ENCODE measurements around the gene SLC17A4.
A peak's percentile ranks its signal among the peaks of the same experiment; 100 is the strongest.
"Not testable (repeated sequence)": the region's sequence is repeated elsewhere in the genome, so short reads cannot be mapped to it uniquely, and the experiment has no call there.

Gene SLC17A4, protein sequence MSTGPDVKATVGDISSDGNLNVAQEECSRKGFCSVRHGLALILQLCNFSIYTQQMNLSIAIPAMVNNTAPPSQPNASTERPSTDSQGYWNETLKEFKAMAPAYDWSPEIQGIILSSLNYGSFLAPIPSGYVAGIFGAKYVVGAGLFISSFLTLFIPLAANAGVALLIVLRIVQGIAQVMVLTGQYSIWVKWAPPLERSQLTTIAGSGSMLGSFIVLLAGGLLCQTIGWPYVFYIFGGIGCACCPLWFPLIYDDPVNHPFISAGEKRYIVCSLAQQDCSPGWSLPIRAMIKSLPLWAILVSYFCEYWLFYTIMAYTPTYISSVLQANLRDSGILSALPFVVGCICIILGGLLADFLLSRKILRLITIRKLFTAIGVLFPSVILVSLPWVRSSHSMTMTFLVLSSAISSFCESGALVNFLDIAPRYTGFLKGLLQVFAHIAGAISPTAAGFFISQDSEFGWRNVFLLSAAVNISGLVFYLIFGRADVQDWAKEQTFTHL

GRCh38 chr6:25754535-25754934, at the start of gene SLC17A4:
SLC17A4 (plus strand) TSS chr6:25754742; CDS start chr6:25761963, 7,221 bp downstream.
- no peak for DNase-seq (ENCODE audit: low read depth)

DNA sequence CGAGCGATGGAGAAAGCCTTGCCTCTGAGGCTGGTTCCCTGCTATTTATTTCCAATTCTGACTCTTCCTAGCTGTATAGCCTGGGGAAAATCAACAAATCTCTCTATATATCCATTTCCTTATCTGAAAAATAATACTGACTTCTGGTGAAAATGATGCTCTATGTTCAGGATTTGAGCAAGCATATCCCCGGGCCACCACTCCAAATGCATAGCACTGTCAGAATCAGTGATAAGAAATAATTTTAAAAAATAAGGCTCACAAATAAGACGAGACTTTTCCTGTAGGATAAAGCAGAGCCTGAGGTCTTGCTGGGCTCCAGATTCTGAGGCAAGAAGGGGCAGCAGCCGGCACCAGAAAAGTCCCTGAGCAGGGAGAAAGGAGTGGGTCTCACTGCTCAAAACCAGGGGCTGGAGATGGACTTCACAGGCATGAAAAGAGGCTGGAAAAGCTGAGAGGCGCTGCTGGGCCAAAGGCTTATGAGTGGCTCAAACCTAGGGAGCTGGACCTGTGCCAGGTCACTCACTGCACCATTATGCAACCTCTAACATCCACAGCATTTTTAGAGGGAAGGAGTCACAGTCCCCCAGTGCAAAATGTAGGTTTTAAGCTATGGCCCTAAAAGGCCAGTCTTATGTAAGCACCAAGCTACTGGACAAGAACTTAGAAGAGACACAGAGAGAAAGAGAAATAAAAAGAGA, 48.1 kb upstream of the SLC17A4 start:
- no peak for DNase-seq (ENCODE audit: low read depth)

- no peak for DNase-seq (ENCODE audit: low read depth)
These were observed 44.8 kb upstream of the SLC17A4 start for GRCh38 chr6:25709761-25710160.

GRCh38 chr6:25710287-25710686, 44.3 kb upstream of the SLC17A4 start:
- no peak for DNase-seq (ENCODE audit: low read depth)

GRCh38 chr6:25713824-25714223, 40.7 kb upstream of the SLC17A4 start:
- no peak for DNase-seq (ENCODE audit: low read depth)

- no peak for DNase-seq (ENCODE audit: low read depth)
These were observed 39.8 kb upstream of the SLC17A4 start for GRCh38 chr6:25714765-25715164.

DNA sequence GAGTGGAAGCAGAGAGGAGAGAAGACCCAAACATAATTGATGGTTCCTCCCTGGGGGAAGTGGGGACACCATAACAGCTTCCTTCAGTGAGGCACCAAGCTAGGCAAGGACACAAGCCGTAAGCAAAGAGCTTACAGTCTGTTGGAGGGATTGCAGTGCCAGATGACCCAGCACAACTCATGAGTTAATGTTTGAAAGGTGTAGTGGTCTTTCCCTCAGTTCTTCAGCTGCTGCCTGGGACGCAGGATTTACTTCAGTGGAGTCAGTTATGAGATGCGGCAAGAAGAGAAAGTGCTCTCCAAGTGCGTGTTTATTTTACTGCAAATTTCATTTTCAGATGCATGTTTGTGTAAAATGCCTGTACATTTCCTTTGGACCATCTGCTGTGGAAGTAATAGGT, 38.7 kb upstream of the SLC17A4 start:
- DNase-seq (ENCODE audit: low read depth) = no peak

GRCh38 chr6:25717866-25718740, 36.4 kb upstream of the SLC17A4 start:
- DNase-seq (ENCODE audit: low read depth) = peak; percentile 6

GRCh38 chr6:25726122-25726911, 28.2 kb upstream of the SLC17A4 start:
- no peak for DNase-seq (ENCODE audit: low read depth)

DNA sequence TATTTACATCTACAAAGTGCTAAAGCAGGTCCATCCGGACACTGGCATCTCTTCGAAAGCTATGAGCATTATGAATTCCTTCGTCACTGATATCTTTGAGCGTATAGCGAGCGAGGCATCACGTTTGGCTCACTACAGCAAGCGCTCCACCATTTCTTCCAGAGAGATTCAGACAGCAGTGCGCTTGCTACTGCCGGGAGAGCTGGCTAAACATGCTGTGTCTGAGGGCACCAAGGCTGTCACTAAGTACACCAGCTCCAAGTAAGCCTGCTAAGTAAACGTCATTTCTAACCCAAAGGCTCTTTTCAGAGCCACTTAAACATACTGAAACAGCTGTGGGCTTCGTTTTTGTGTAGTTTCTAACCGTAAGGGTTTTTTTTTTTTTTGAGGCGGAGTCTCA, 27.5 kb upstream of the SLC17A4 start:
- DNase-seq (ENCODE audit: low read depth) = no peak

DNA sequence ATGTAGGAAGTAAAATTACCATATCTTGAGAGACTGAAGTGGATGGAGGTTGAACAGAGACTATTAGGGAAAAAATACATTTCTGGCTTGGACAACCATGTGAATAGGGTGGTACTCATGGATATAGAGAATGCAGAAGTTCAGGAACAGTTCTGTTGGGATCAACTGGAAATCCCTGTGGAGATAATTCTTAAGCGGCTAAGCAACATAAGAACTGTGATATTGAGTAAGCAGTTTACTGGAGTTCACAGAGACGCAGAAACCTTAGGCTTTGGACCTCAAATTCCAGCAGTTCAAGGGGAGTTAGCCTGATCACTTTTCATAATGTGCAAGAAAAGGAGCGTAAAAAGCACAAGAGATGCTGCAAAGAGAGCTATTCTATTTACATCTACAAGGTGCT, 23.6 kb upstream of the SLC17A4 start:
- DNase-seq (ENCODE audit: low read depth) = no peak

GRCh38 chr6:25731721-25732120, 22.8 kb upstream of the SLC17A4 start:
- no peak for DNase-seq (ENCODE audit: low read depth)

DNA sequence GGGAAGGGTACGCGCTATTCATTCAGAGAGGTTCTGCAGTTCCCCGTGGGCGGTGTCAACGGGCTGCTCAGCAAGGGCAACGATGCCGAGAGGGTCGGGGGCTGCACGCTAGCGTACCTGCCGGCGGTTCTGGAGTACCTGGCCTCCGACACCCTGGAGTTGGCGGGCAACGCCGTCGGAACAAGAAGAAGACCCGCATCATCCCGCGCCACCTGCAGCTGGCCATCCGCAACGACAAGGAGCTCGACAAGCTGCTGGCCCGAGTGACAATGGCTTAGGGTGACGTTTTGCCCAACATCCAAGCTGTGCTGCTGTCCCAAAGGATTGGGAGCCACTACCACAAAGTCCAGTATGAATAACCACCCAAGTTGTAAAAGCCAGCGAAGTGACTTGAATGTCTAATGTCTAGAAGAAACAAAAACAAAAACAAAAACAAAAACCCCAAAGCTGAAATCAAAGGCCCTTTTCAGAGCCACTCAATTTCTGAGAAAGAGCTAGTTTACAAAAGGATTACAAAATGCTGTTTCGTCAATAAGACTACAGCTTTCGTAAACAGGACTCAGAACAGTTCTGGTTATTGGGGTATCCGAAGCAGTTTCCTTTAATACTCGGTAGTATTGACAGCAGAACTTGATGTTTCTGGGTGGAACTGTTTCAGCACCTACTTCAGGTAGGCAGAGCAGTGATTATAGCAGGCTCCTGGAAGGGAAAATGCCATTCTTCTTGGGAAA, 21.9 kb upstream of the SLC17A4 start:
- DNase-seq (ENCODE audit: low read depth) = no peak

DNA sequence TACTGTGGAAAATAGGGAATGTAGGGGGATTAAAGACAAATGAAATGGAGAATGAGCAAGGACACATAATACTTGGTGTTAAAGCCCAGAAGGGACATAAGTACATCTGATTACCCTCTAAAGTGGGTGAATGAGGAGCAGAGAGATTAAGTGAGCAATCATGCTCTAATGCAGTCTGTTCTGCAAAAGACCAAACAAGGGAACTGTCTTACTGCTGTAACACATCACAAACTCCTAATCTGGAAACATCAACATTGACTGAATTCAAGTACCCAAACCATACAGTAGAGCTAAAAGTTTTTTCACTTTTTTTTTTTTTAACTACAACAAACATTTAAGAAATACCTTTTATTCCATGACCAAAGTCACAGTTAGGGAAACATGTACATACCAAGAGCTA, 19.3 kb upstream of the SLC17A4 start:
- no peak for DNase-seq (ENCODE audit: low read depth)

DNA sequence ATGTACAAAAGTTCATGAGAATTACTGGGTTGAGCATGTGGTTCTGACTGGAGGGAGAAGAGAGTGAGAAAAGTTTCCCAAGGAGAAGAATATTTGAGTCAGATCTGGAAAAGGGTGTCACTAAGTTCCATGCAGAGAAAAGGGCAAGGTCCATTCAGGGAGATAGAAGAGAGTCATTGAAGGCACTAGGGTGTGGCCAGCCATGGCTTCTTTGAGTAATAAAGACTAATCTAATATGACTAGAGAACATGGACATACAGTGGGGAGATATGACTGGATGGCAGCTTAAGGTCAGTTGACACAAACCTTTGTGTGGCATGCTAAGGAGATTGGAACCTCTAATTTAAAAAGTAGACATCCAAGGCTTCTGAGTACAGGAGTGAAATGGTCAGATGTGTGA, 10.7 kb upstream of the SLC17A4 start:
- DNase-seq (ENCODE audit: low read depth) = no peak

DNA sequence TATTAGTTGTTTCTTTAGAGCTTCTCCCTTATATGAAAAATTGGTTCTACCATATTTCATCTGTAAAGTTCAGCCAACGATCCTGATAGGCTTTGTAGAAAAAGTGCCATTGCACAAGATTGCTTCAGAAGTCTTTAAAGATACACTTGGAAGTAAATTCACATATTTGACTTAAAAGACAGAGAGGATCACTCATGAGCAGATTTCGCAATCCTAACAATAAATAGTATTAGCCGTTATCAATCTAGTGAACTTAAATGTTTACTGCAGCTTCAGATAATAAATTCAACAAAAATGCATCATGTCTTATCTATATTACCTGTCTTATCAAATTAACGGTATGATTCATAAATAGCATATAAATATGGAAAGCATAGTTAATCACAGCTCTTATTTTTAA, 8.7 kb upstream of the SLC17A4 start:
- no peak for DNase-seq (ENCODE audit: low read depth)

- no peak for DNase-seq (ENCODE audit: low read depth)
These were observed 7.6 kb upstream of the SLC17A4 start for GRCh38 chr6:25746968-25747367.

DNA sequence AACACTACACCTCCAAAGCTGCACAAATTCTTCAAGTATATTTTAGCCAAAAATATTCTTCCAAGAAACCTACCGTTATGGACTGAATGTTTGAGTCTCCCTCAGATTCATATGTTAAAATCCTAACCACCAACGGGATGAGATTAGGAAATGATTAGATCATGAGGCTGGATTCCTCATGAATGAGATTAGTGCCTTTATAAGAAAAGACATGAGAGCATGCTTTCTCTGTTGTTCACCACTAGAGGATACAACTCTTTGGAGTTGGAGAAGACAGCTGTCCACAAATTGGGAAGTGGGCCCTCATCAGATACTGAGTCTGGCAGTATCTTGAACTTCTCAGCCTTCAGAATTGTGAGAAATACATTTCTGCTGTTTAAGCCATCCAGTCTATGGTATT, 7.1 kb upstream of the SLC17A4 start:
- DNase-seq (ENCODE audit: low read depth) = no peak

- DNase-seq (ENCODE audit: low read depth) = no peak
These were observed 6.5 kb upstream of the SLC17A4 start for GRCh38 chr6:25748049-25748448.

- DNase-seq (ENCODE audit: low read depth) = not testable (repeated sequence)
These were observed 5.7 kb upstream of the SLC17A4 start for GRCh38 chr6:25748601-25749517.
